DND-41 (cell line): Measurements from ENCODE around the gene SNTA1.

Experiments
- ATAC-seq: fragments of 200-7000 bp; cut with Tn5 transposase; 3 replicates; pipeline ENCODE4 v1.9.1; 2021; ENCODE audit warnings: low read depth; ENCODE audit not compliant: insufficient read depth
- DNase-seq: peaks from one replicate; pipeline ENCODE4 v3.0.0-alpha.2; 2020
- H2AFZ ChIP-seq: 2 replicates; pipeline ENCODE4 v1.6.0; 2012; ENCODE audit warnings: low read depth, low read length
- H3K27ac ChIP-seq: 2 replicates; pipeline ENCODE4 v1.5.1; 2012; ENCODE audit warnings: low read length, inconsistent platforms
- H3K27me3 ChIP-seq: fragments of 200-600 bp; sonication (generic); 2 replicates; pipeline ENCODE4 v1.6.0; 2012; ENCODE audit warnings: low read length, mild to moderate bottlenecking, inconsistent platforms; ENCODE audit not compliant: insufficient read depth, poor library complexity
- H3K36me3 ChIP-seq: 2 replicates; pipeline ENCODE4 v1.5.1; 2012; ENCODE audit warnings: low read length, inconsistent platforms; ENCODE audit not compliant: insufficient read depth
- H3K4me1 ChIP-seq: 2 replicates; pipeline ENCODE4 v1.5.1; 2012; ENCODE audit warnings: mild to moderate bottlenecking, low read length; ENCODE audit not compliant: insufficient read depth
- H3K4me2 ChIP-seq: 2 replicates; pipeline ENCODE4 v1.6.0; 2012; ENCODE audit warnings: mild to moderate bottlenecking, moderate library complexity, low read length, inconsistent platforms; ENCODE audit not compliant: insufficient read depth
- H3K4me3 ChIP-seq, 2 experiments: fragments of 200-600 bp in 1 of 2; shearing (Covaris generic) in 1 of 2; 2 replicates each; pipeline ENCODE4 v1.5.1; 2012 to 2016; ENCODE audit warnings: inconsistent platforms in 2 of 2, low read length in 2 of 2, mild to moderate bottlenecking in 2 of 2, low read depth in 1 of 2, moderate library complexity in 1 of 2
- H3K79me2 ChIP-seq: 2 replicates; pipeline ENCODE4 v1.6.0; 2012; ENCODE audit warnings: low read length, inconsistent platforms; ENCODE audit not compliant: insufficient read depth
- H3K9ac ChIP-seq: 2 replicates; pipeline ENCODE4 v1.6.0; 2012; ENCODE audit warnings: low read depth, mild to moderate bottlenecking, inconsistent platforms, low read length, moderate library complexity
- H3K9me3 ChIP-seq: 2 replicates; pipeline ENCODE4 v1.5.1; 2012; ENCODE audit warnings: low read length, moderate library complexity, mild to moderate bottlenecking, inconsistent platforms; ENCODE audit not compliant: insufficient read depth, severe bottlenecking
- H4K20me1 ChIP-seq: 2 replicates; pipeline ENCODE4 v1.6.0; 2012; ENCODE audit warnings: low read length; ENCODE audit not compliant: insufficient read depth
- CTCF ChIP-seq: IDR thresholded peaks from 2 replicates; pipeline ENCODE4 v1.5.1; 2012; ENCODE audit warnings: borderline replicate concordance, low read length, moderate library complexity, mild to moderate bottlenecking; ENCODE audit not compliant: poor library complexity, severe bottlenecking; ENCODE audit errors: extremely low read depth
- EZH2 ChIP-seq: IDR thresholded peaks from 3 replicates; pipeline ENCODE4 v1.6.1; 2012; ENCODE audit warnings: borderline replicate concordance, low read depth, mild to moderate bottlenecking, moderate library complexity, low read length, inconsistent platforms; ENCODE audit not compliant: severe bottlenecking

SNTA1 gene

GRCh38 chr20:33477386-33478234 is 34.0 kb upstream of the SNTA1 start:
- Histone ChIP-seq H3K79me2 (no peaks in the 10 kb centered on the region), H3K4me1 (no peaks in the 10 kb centered on the region), H3K9me3 (no peaks in the 10 kb centered on the region), H2AFZ (no peak overlapping the region), H3K36me3 (no peaks in the 10 kb centered on the region), H3K27me3 (no peaks in the 10 kb centered on the region), H3K4me2 (no peak overlapping the region), H4K20me1 (no peaks in the 10 kb centered on the region), H3K27ac (no peak overlapping the region), H3K4me3 (no peak overlapping the region), H3K9ac (no peak overlapping the region)
- TF ChIP-seq CTCF (no peak), EZH2 (no peak)
- no peak for DNase-seq
- no peak for ATAC-seq

GRCh38 chr20:33475381-33476152 is 32.0 kb upstream of the SNTA1 start:
- H3K27ac ChIP-seq: no peak overlapping the region
- no peaks in the 10 kb centered on the region for H4K20me1 ChIP-seq
- ATAC-seq (no peak), DNase-seq (no peak)
- H3K27me3 ChIP-seq: no peaks in the 10 kb centered on the region
- no peak overlapping the region for H3K9ac ChIP-seq
- TF ChIP-seq EZH2 (no peak), CTCF (no peak)
- H3K9me3 ChIP-seq: no peaks in the 10 kb centered on the region
- no peak overlapping the region for H3K4me3 ChIP-seq
- no peak overlapping the region for H3K4me2 ChIP-seq
- no peaks in the 10 kb centered on the region for H3K4me1 ChIP-seq
- H3K79me2 ChIP-seq: no peaks in the 10 kb centered on the region
- H2AFZ ChIP-seq: no peak overlapping the region
- H3K36me3 ChIP-seq: no peaks in the 10 kb centered on the region

- H3K9ac ChIP-seq: no peak overlapping the region
- ATAC-seq (no peak), DNase-seq (no peak)
- H3K27me3 ChIP-seq: no peaks in the 10 kb centered on the region
- no peaks in the 10 kb centered on the region for H3K79me2 ChIP-seq
- H4K20me1 ChIP-seq: no peaks in the 10 kb centered on the region
- no peak overlapping the region for H3K4me3 ChIP-seq
- H3K27ac ChIP-seq: no peak overlapping the region
- H3K4me2 ChIP-seq: no peak overlapping the region
- H2AFZ ChIP-seq: no peak overlapping the region
- TF ChIP-seq EZH2: no peak
- no peak for TF ChIP-seq CTCF
- no peaks in the 10 kb centered on the region for H3K4me1 ChIP-seq
- no peaks in the 10 kb centered on the region for H3K9me3 ChIP-seq
- H3K36me3 ChIP-seq: no peaks in the 10 kb centered on the region
Observed at GRCh38 chr20:33474963-33475362, 31.4 kb upstream of the SNTA1 start.
